ENCODE results near the gene SEMA6D. TPM values are rescaled to one million over a fixed set of nuclear protein-coding genes. Genes with fewer than 3 reads are reported as not detected.

The SEMA6D gene
- polyA plus RNA-seq, 3 donors: 1.7 to 2.8 (median 2.1) TPM

- WGBS, 3 donors: 85 to 88% (median 86%) methylated on average over 6 of the region's 6 CpGs
- H3K27ac ChIP-seq (ENCODE audit: low read depth, low read length): no peak overlapping the region
Observed at GRCh38 chr15:47804733-47805132, 87.4 kb downstream of the SEMA6D start.

DNA sequence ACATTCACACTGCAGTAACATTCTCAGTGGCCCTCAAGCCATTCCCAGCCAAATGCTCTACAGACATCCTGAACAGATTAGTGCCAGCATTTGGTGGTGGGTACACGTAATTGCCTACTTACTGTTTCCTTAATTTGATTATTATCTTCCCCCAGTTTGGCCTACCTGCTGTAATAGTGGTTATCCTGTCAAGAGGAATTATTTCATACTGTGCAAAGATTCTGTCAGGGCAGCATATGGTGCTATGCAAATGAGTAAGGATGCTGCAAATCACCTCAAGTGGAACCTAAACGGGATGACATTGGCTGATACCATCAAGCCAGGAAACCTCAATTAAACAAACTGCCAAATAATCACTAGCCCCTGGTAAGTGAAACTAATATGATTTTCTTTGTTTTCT, 88.7 kb downstream of the SEMA6D start:
- no peak overlapping the region for H3K27ac ChIP-seq (ENCODE audit: low read depth, low read length)
- WGBS, 3 donors: 43 to 74% (median 44%) methylated on average over 2 of the region's 2 CpGs

- WGBS, 3 donors: 20 to 37% (median 27%) methylated on average over 1 of the region's 1 CpG
- no peak overlapping the region for H3K27ac ChIP-seq (ENCODE audit: low read depth, low read length)
Observed at GRCh38 chr15:47811172-47811571, 93.9 kb downstream of the SEMA6D start.

GRCh38 chr15:47812470-47812999, 95.2 kb downstream of the SEMA6D start:
- 67 to 74% (median 72%) methylated on average over 4 of the region's 4 CpGs for WGBS, 3 donors
- H3K27ac ChIP-seq (ENCODE audit: low read depth, low read length): no peak overlapping the region

DNA sequence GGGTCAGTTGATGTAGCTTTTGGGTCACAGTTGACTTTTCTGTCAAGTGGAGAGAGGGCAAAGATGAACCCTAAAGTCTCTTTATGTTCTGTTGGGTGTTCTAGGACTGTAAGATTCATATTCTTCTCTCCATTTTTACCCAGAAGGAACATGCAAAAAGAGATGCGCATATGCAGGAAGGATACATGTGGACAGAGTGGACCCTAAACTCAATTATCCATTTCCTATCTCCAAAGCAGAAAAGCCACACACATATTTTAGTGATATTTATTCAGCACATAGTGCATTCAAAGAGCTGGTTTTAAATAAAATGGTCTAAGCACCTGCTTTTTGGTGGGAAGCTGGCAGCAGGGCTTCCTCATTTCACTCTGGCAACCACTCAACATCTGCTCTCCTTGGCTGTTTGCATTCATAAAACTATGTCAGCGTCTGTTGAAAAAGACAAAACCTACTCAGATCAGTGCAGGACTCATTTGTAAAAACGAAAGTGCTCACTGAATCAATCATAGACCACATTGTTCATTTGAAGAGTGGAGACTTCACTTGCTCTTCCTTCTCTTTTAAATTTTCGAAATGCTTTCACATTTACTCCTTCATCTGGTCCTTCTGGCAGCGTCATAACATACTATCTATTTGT, 96.6 kb downstream of the SEMA6D start:
- no peak overlapping the region for H3K27ac ChIP-seq (ENCODE audit: low read depth, low read length)
- WGBS, 3 donors: 65 to 78% (median 77%) methylated on average over 5 of the region's 5 CpGs

GRCh38 chr15:47814620-47815019, 97.3 kb downstream of the SEMA6D start:
- WGBS, 3 donors: 85 to 92% (median 88%) methylated on average over 1 of the region's 1 CpG
- H3K27ac ChIP-seq (ENCODE audit: low read depth, low read length): no peak overlapping the region

DNA sequence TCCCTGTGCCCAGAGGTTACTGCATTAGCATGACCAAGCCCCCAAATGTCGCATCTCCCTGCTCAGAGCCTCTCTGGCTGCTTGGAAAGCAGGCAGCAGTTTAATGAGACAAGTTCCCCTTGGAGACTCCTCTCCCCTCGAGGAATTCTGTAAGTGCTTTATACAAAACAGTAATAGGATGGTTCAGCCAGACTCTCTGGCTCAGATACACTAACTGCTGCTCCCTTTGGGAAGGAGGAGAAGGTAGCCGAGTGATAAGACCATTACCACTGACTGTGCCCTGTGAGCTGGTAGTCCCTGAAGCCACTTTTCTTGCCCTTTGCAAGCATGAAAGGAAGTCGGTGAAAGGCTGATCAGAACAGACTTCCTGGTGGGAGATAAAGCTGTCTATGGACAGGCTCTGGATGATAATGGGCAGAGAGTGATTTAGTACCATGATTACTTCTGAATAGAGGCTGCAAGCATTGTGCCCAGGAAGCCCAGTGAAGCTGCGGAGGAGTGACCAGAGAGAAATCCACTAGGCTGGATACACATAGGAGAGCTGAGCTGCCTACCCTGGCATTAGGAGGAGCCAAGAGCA, 100.8 kb downstream of the SEMA6D start:
- no peak overlapping the region for H3K27ac ChIP-seq (ENCODE audit: low read depth, low read length)
- WGBS, 3 donors: 72 to 81% (median 72%) methylated on average over 5 of the region's 5 CpGs

DNA sequence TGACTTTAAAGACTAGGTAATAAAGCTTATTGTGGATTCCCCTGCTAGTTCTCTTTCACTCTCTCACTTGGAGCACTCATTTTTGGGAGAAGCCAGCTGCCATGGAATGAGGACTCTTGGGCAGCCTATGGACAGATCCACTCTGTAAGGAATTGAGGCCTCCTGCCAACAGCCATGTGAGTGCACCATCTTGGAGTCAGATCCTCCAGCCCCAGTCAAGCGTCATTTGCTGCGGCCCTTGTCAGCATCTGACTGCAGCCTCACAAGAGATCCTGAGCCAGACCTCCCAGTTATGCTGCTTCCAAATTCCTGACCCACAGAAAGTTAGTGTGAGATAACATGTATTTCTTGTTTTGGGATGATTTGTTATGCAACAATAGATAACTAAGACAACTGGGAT, 101.9 kb downstream of the SEMA6D start:
- 70 to 100% (median 73%) methylated on average over 2 of the region's 2 CpGs for WGBS, 3 donors

DNA sequence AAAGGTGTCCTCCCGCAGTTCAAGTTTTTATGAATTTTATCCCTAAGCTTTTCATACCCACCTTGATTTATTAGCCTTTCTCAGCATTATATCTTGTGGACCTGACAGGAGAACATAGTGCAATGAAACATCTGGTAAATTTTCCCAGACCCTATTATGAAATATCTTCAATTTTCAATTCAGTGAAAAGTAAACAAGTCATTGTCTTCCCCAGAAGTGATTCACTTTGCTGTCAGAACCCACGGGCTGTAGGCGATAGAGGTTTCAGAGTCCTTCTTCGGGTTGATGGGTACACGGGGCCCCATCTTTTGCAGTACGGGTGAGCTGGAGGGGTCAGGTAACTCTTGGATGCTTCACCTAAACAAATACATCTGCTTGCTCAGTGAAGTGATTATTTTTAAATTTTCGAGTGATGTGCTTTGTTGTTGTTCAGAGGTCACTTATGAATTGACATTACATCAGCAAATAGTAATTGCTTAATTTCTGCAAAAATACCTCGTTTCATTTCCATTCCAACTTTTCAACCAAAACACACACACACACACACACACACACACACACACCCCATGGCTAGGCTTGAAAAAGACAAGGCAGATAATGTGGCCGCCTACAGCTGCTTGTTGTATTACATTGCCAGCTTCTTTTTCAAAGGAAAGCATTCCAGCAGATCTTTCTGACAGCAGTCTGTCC, 102.9 kb downstream of the SEMA6D start:
- no peak overlapping the region for H3K27ac ChIP-seq (ENCODE audit: low read depth, low read length)
- 55 to 72% (median 67%) methylated on average over 9 of the region's 9 CpGs for WGBS, 3 donors

More for the DNA sequence above, 101.9 kb downstream of the SEMA6D start:
- no peak overlapping the region for H3K27ac ChIP-seq (ENCODE audit: low read depth, low read length)

DNA sequence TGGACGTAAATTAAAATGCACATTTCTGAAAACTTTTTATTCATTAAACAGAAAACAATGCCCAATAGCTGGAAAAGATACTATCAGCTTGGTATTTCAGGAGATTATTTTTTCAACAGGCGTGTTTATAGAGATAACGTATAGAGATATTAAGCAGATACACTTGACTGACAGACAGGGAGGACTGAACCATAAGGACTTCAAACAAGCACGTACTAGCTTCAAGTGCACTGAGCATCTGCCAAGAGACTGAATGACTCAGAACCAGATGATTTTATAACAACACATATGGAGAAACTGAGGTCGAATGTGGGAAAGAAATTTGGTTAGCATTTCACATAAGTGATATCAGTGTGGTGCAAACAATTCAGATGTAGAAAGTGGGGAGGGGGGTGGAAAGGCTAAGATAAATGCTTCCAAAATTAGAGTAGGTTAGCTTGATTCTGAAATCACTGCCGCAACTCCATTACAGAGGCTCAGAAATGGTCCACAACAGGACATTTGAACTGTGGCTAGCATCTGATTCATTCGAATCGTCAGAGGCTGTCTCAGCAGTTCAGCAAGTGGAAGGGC, 103.5 kb downstream of the SEMA6D start:
- 65 to 72% (median 65%) methylated on average over 8 of the region's 8 CpGs for WGBS, 3 donors
- no peak overlapping the region for H3K27ac ChIP-seq (ENCODE audit: low read depth, low read length)

- 71 to 93% (median 93%) methylated on average over 4 of the region's 4 CpGs for WGBS, 3 donors
- H3K27ac ChIP-seq (ENCODE audit: low read depth, low read length): no peak overlapping the region
Observed at GRCh38 chr15:47822048-47822447, 104.7 kb downstream of the SEMA6D start.

Data from adipose tissue (tissue), 3 donors.